Middle frontal gyrus (tissue), 1 donor: ENCODE measurements around the gene MAD1L1.

Experiments
- DNase-seq: peaks from one replicate; pipeline ENCODE4 v3.0.0-alpha.2; 2015; ENCODE audit warnings: low spot score; ENCODE audit errors: extremely low spot score

Gene MAD1L1

DNA sequence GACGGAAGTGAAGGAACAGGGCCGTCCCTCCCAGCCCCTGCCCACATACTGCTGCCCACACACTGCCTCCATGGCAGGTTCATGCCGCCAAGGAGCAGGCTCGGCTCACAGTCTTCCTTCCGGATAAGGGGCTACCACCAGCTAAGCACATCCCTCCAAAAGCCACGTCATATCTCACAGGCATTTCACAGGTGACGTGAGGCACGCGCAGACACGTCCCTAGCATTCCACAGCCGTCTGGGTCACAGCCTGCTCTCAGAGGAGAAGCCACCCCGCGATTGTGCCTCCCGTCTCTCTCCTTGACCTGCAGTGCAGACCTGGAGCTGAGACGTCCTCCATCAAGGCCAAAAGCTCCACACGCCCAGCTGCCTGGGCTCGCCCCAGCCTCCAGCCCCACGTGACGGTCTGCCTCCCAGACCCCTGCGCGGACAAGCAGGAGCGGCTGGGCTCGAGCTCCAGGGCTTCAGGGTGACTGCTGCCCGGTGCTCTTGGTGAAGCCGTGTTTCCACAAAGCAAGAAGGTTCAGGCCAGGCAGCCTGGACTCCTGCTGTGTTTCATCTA is 114.0 kb downstream of the MAD1L1 start:
- DNase-seq: no peak

DNA sequence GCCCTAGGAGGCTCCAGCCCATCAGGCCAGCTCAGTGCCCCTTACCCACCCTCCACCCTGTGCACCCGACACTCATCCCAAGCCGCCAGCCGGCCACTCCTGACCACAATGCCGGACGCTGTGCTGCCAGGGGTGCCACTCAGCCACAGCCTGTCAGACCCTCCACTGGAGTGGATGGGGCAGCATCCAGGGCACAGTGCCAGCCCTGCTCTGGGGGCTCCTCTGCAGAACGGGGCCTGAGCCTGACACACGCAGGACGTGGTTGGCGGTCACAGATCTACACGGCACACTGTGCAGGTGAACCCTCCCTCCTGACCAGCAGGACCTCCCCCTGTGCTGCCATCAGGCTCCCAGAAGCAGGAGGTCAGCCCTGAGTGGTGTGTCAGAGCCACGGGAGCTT is 114.7 kb downstream of the MAD1L1 start:
- no peak for DNase-seq

DNA sequence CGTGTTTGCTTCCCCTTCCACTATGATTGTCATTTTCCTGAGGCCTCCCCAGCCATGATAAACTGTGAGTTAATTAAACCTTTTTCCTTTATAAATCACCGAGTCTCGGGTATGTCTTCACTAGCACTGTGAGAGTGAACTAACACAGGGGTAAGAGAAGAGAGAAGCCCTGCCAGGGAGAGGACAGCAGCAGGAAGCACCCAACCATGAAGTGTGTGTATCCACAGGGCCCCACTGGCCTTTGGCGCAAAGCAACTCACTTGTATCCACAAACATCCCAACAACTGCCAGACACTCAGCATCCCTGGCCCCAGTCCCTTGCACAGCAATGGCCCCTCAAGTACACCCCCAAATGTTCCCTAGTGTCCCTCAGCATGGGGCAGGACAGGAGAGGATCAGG is 115.1 kb downstream of the MAD1L1 start:
- no peak for DNase-seq

DNA sequence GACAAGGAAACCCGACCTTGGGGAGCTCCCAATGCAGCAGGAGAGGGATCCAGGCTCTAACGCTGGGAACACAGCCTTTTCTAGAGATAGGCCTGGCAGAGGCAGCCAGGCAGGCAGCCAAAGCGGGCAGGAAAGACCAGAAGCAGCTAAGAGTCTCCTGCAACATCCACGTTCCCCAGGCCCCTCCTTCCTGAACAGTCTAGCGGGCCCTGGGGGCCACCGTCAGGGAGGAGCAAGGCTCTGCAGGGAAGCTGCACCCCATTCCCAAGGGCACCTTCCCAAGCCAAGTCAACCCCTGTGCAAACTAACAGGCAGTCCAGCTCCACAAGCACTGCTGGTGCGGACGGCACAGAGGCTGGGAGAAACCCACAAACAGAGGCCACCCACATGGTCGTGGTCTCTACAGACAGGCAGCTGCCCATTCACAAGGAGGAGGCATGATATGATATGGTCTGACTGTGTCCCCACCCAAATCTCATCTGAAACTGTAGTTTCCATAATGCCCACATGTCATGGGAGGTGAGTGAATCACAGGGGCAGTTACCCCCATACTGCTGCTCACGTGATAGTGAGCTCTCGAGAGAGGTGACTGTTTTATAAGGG is 115.7 kb downstream of the MAD1L1 start:
- DNase-seq: no peak

DNA sequence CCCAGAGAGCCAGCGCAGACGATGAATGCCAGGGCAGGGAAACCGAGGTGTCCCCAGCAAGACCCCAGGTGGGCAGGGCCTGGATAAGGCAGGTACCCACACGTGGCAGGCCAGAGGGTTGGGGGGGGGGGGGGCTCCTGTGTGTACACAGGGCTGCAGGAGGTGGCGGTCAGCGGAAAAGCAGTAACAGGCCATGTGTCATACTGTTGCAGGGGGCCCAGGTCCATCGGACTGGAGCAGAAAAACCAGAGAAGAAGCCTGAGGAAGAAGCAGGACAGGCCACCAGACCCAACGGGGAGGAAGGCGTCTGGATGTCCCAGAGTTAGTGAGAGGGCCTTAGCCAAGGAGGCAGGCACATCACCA is 116.3 kb downstream of the MAD1L1 start:
- no peak for DNase-seq

DNA sequence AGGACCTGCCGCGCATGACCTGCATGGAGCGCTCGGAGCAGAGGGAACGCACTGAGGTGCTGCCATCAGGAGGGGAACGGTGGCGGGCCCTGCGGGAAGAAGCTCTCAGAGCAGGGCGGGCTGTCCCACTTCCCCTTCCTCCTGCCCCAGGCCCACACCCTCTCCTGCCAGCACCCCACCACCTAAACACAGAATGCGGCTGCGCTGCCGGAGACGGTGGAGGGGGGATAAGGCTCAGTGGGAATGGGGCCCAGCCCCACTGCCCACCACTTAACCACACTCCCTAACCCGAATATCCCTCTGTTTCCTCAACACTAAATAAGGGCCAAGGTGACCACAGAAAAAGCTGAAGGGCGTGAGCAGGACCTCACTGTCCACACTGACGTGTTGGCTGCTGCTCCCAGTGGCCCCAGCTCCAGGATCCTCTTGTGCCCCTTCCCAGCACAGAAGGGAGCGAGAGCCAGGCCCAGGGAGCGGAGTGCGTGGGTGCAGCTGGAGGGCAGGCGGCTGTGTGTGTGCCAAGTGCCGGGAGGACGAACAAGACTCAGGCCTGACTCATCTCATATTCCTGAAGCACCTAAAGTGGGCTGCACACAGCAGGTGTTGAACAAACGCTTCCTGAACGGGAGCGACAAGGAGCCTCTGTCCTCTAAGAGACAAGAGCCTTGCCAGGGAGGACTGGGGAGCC is 116.8 kb downstream of the MAD1L1 start:
- DNase-seq: no peak

DNA sequence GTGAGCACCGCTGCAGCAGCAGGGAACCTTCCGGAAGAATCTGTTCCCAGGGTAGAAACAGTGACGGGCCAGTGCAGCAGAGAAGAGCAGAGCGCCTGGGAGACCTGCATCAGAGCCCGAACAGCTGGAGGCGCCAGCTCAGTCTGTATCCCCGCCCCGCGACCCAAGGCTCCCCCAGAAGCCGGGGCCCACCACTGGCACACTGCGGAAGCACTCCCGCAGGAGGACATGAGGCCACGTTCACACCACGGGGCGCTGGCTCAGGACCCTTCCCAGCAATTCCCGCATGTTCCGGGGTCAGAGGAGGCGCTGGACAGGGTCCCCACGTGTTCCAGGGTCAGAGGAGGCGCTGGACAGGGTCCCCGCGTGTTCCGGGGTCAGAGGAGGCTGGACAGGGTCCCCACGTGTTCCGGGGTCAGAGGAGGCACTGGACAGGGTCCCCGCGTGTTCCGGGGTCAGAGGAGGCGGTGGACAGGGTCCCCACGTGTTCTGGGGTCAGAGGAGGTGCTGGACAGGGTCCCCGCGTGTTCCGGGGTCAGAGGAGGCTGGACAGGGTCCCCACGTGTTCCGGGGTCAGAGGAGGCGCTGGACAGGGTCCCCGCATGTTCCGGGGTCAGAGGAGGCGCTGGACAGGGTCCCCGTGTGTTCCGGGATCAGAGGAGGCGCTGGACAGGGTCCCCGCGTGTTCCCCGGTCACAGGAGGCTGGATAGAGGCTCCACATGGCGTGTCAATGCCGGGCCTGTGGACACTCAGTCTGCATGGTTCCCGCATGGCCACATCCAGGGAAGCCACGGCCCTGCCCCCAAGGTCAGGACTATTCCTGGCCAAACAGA is 117.6 kb downstream of the MAD1L1 start:
- no peak for DNase-seq

DNA sequence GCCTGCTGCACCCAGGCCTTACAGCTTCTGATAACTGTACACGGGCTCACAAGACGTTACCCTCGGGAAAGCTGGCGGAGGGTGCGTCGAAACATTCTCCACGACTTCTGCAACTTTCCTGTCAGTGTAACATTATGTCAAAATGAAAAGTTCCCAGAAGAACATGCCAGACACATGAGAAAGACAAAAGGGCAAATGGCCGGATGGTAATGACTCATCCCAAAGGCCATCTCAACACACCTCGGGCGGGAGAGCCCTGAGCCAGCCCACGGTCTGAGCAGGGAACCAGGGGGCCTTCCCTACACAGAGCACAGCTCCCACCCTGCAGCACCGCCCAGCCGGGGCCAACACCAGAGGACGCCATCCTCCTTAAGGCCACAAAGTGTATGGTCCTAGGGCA is 118.7 kb downstream of the MAD1L1 start:
- no peak for DNase-seq

DNA sequence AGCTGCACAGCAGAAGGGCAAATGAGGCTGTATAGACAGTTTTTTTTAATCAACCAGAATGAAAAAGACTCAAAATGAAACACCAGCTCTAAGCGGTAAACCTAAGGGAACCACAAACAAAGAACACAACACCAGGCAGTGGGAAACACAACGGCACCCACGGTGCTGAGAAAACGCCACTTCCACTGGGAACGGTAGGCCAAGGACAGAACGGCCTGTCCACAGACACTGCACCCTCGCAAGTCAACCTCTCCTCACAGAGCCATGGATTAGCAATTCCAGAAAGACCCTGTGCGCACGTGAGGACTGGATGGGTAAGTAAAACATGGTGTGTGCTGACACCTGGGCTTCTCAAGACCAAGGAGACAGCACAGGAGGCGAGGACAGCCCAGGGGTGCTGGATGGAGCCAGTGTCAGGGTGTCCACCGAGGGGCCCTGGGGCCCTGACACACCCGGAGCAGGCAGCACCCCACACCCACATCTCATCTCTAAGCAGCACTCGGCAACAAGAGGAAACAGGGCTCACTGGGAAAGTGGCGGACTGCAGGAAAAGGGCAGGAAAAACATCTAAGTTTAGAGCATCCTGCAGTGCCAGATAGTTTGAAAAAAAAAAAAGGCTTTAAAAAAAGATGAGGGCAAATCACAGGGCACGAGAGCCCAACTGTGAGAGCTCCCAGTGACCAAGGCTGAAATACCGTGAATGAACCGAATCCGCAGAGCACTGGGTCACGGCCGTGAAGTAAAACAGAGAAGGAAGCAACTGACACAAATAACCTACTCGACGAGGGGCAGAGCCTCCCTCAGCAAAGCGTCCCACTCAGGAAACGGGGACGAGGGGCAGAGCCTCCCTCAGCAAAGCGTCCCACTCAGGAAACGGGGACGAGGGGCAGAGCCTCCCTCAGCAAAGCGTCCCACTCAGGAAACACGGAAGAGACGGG is 120.2 kb downstream of the MAD1L1 start:
- no peak for DNase-seq

DNA sequence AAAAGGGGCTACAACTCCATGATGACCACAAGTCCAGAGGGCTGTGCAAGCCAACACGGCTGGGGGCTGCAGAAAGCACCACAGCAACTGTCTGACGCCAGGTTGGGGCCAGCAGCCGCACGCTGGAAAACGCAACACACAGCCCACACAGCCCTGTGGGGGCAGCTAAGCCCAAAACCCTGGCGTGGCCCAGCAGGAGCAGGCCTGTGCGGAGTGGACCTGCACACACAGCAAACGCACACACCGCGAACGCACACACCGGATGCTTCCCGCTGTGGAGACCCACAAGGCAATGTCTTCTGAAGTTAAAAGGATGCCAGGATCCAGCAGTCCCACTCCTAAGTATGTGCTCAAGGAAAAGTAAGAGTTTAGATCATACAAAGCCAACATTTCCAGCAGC is 121.2 kb downstream of the MAD1L1 start:
- no peak for DNase-seq

DNA sequence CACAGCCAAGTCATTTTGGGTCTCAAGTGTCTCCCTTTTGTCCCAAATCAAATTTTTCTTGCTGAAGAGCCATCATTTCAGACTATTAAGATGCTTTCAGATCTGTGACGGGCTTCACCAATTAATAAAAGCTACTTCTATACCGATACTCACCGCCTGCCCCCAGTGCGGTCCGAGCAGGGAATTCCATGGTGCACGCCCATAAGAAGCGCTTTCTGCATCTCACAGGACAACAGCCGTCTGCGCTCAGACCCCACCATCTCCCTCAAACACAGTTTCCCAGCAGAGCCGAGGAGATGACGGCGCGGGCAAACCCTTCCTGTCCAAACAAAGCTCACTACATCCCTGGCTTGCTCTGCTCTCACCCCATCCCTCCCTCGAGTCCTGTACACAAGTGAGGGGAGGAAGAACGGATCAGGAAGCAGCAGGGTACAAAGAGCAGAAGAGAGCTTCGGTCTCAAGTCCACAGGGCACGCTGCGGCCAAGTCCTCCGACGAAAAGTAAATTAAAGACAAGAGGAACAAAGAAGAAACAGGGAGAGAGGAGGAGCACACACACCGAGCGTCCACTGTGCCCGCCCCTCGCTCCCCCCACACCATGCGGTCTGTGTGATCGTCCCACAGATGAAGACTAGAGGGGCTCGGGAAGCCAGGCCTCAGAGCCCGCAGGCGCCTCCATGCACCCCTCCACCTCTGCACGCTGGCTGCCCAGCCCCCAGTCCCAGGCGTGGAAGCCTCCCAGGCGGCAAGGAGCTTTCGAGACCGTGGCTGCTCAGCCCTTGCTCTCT is 121.9 kb downstream of the MAD1L1 start:
- no peak for DNase-seq

DNA sequence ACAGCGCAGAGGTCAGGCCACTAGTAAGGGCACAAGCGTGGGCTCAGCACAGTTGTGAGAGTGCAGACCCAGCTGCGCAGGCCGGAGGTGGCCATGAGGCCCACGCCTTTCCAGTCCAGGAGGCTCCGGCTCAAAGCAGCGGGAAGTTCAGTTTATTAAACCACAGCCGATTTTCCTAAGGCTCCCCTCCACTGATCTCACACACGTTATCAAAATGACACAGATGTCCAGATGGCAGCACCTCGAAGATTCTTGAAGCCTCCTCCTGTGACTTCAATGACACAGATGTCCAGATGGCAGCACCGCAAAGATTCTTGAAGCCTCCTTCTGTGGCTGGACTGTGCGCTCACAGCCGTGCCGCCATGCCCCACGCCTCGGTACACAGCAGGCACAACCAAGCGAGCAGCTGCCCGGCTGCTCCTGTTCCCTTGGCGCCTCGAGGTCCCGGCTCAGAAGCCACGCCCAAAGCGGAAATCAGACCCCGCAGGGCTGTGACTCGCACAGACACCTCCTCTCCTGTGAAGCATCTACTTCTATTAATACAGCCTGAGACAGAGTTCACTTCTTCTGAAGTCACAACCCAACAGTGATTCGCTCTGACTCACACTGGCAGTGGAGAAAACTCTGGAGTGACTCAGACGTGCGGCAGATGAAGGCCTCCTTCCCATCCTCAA is 122.7 kb downstream of the MAD1L1 start:
- DNase-seq: no peak

DNA sequence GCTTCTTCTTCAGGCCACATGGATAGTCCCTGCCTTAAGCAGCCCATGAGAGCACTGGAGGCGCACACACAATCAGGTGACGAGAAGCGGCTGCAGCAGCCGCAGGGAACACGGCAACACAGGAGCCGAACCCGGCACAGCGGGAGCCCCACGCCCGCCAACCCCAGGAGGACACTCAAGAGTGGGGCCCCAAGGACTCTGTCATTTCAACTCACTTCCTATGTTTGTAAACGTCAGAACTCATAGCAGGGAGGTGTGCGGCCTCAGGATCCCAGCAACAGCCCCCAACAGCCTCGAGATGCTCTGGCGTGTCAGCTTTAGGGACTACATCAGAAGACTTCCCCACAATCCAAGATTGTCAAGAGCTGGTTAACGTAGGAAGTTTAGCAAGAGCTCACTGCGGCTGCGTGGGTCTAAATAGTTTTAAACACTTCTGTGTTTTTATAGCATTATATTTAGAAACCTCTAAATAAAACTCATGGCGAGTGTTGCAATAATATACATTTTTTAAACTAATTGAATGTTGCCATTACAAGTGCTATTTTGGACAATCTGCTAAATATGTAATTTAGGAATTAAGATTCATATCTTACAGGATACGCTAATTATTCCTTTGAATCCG is 123.4 kb downstream of the MAD1L1 start:
- no peak for DNase-seq

DNA sequence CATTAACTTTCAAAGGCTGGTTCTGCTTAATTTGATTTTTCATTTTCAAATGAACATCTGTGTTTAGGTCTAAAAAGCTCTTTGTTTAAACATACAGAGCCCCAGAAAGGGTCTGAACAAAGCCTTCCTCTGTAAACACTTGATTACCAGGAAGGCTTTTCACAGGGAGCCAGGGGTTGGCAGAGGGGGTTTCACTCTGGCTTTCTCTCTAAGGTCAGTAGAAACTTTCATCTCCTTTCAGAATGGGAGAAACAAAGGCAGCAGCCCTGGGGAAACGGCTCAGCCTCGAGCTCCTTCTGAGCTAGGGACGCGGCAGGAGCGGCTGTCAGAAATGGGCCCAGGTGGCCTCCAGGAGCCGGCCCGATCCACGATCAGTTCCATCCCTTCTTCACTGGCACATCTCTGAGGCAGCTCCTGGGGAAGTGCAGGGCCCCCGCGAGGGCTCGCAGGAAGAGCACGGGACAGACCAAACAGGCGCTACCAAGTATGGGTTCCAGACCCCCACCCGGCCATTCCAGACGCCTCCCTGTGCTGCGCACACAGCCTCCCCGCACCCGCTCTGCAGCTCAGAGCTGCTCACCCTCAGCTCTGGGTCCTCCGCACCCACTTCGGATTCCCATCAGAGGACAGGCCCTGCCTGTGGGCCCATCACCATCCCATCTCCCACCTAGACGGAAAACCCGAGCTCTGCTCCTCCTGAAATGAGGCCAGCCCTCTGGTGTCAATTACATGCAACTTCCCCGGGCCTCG is 124.1 kb downstream of the MAD1L1 start:
- peak; percentile 51 for DNase-seq

DNA sequence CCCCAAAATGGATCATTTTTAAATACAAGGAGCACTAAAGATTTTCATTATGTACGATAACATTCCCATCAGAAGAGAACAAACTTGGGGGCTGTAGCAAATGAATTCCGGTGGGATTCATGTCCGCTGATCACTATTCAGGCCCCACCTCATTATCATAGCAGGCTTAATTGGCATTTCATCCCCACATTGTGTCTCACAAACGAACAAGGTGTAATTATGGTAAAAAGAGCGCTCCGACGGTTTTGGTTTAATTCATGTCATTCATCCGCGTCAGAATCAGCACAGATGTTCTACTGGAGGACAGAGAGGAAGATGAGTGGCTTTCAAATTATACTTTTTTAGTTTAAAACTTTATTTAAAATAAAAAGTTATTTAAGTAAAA is 124.7 kb downstream of the MAD1L1 start:
- DNase-seq: no peak

DNA sequence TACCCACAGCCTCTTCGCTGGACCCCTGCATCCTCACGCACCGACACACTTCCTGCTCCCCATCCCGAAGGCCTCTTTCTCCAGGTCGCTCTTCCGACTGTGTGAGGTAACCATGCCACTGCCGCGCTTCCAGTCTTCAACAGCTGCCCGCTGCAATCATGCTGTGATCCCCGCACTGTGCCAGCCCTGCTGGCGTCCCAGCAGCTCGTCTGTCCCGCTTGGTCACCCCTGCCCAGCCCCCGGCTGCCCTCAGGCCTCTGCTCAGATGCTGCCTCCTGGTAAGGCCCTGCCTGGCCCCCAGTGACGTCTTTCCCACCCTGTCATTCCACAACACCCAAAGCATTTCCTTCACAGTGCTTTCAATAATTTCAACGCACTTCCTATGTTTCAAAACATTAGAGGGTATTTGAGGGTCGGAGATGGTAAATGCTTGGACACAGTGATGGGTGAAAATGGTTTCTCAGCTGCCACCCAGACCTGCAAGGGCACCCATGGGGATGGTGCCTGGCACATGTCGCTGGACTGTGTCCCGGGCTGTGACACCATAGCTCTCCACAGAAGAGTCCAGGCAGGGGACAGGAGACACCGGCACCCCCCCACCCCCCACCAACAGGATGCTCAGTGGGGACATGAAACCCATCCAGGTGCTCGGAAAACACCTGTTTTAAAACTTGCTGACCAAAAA is 125.2 kb downstream of the MAD1L1 start:
- DNase-seq: no peak

DNA sequence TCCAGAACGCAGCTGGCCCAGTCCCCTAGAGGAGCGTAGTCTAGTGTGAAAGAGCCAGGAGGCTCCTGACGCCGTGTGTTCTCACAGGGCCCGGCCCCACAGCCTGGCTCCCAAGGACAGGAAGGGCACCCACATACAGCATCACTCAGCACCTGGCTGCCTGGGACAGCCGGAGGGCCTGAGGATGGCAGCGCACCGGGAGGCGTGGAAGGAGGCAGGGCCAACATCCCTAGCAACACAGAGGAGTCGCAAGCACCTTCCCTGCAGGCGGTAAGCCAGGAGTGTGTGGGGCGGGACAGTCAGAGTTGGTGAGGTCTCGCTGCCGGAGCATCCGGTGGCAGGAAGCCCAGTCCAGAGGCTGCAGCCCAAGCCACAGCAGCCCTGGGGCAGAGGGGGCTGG is 125.8 kb downstream of the MAD1L1 start:
- DNase-seq: no peak

DNA sequence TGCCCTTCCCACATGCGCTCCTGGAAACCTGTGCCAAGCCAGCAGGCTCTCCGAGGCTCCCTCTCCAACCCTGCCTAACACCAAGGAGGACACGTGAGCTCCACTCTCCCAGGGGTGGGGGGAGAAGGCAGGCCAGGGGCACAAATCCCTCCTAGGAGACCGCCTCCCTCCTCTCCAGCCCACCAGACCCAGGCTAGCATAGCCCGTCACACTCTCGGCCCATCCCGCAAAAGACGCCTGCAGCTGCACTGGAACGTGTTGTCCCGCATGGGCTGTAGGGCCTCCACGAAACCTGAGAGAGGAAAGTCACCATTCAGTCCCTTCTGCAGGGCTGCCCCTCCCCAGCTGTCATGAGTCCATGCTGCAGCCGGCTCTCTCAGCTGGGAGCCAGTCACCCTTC is 126.3 kb downstream of the MAD1L1 start:
- DNase-seq: no peak
